GM21717 (cell line): ENCODE measurements around the gene BICDL1.

Source experiments
- ATAC-seq: cut with Tn5 transposase; IDR thresholded peaks from one replicate; pipeline ENCODE4 v1.9.1; 2021; ENCODE audit warnings: mild to moderate bottlenecking, moderate library complexity; ENCODE audit not compliant: unreplicated experiment

BICDL1 gene

GRCh38 chr12:120119271-120119973 lies 130.4 kb downstream of the BICDL1 start:
- peak; percentile 25 for ATAC-seq

DNA sequence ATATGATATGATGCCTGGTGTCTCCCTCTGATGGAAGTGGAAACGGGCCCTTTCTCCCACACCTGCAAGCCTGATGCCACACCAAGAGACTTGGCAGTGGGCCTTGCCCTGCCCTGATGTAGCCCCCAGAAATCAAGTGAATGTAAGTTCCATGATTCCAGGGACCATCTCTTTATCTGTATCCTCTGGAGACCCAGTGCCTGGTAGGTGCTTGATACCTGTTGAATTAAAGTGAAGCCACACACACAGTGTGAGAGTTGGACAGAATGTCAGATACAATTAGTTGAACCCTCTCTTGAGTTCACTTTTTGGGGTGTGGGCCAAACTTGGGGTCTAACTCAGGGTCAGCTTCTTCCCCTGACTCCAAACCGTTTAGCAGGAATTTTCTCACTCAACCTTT lies 132.3 kb downstream of the BICDL1 start:
- ATAC-seq = no peak

DNA sequence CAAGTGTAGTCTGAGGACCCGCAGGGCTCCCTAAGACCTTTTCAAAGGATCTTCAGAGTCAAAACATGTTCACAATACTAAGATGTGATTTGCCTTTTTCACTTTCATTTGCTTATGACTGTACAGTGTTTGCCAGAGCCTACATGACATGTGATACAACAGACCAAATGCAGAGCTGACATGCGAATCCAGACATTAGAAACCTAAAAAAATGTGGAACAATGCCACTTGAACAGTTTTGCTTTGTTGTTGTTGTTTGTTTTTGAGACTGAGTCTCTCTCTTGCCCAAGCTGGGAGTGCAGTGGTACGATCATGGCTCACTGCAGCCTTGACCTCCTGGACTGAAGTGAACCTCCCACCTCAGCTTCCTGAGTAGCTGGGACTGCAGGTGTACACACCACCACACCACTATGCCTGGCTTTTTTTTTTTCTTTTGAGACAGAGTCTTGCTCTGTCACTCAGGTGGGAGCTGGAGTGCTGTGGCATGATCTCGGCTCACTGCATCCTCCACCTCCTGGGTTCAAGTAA lies 132.8 kb downstream of the BICDL1 start:
- ATAC-seq = peak; percentile 31

- ATAC-seq = no peak
These were observed 136.0 kb downstream of the BICDL1 start for GRCh38 chr12:120125029-120125428.

GRCh38 chr12:120125792-120126634 lies 137.0 kb downstream of the BICDL1 start:
- no peak for ATAC-seq

- no peak for ATAC-seq
These were observed 137.6 kb downstream of the BICDL1 start for GRCh38 chr12:120126635-120127005.

GRCh38 chr12:120130011-120130410 lies 141.0 kb downstream of the BICDL1 start:
- ATAC-seq = no peak

DNA sequence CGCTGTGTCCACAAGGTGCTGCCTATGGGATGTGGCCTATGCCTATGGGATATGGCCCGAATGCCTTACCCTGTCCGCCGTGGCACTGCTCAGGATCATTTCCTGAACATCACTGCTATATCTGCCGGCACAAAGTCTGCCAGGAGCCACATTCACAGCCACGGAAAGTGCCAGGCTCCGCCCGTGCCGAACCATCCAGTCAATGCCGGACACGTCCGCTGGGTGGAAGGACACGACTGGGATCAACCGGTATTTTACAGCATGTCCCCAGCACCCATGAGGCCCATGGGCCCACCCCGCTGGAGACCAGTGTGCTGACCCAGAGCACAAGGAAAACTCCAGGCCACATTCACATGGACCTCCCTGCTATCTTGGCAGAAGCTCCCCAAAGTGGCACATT lies 142.1 kb downstream of the BICDL1 start:
- ATAC-seq = no peak

DNA sequence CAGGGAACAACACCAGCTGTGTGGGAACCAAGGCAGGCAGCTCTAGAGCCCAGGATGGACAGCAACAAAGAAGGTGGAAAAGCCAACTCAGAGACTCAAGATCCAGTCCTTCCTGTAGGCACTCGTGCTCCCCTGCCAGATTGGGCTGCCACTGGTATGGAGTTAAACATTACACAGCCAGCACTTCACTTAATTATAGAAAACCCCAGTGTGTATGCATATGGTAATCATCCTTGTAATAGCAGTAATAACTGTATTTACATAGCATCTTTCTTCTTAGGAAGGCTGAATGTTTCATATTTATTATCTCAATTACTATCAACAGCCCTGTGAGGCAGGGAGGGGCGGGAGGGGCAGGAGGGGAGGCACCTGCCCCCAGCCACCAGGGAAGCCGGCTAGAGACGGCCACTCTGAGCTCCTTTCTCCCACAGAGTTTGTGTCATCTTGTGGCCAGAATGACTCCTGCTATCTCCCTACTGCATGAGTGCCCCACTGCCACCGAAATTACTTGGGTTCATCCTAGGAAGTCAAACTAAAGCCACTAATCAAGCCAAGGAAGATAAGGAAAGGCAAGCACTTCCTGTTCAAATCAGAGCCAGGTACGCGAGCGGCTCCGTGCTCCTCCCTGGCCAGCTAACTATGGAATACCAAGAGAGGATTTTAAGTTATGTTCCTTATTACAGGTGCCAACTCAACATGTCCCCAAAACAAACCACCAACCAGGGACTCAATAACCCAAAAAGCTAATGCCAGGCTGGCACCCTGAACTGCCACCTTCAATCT lies 143.2 kb downstream of the BICDL1 start:
- no peak for ATAC-seq

GRCh38 chr12:120132863-120133385 lies 143.9 kb downstream of the BICDL1 start:
- ATAC-seq = peak; percentile 79

- ATAC-seq = no peak
These were observed 145.4 kb downstream of the BICDL1 start for GRCh38 chr12:120134307-120134980.

DNA sequence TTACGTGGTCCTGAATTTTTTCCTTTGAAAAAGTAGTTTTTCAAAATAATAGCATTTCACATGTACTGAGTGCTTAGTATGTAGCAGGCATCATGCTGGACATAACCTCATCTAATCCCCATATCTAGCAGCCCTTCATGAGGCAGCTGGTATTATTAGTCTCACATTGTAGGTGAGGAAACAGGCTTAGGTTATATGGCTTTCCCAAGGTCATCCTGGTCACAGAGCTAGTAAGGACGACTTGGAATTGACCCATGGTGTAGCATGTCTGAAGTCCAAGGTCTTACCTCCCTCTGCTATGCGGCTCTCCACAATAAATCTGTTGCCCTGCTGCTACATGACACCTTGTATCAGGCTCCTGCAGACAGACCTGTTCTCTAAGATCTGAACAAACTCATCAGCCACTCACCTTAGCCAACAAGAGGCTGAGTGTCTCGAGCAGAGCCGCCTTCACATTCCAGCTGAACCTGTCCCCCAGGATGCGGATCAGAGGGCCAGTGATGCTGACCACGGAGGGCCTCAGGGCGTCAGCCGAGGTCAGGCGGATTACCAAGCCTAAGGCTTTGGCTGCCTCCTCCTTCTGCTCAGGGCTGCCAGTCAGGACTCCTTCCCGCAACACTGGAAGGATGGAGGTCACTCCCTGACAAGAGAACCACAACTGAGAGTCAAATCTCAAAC lies 147.2 kb downstream of the BICDL1 start:
- ATAC-seq = no peak

GRCh38 chr12:120137833-120138232 lies 148.8 kb downstream of the BICDL1 start:
- no peak for ATAC-seq

- no peak for ATAC-seq
These were observed 149.3 kb downstream of the BICDL1 start for GRCh38 chr12:120138366-120138765.

GRCh38 chr12:120139958-120140357 lies 150.9 kb downstream of the BICDL1 start:
- no peak for ATAC-seq

DNA sequence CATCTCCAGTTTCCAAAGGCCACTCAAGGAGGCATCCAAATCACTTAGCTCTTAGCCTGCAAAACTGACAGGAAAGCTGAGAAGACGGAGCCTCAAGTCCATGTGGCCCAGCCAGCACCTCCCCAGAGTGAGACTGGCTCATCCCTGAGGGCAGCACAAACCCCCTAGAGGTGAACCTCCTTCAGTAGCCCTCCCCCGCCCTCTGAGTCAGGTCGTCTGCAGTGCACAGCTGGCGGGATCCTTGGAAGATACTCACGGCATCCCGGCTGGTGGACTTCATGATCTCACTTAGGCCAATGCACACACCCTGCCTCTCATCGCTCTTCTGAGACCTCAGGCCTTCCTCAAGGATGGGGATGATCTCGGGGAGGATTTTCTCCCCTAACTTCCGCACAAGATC lies 151.6 kb downstream of the BICDL1 start:
- no peak for ATAC-seq

DNA sequence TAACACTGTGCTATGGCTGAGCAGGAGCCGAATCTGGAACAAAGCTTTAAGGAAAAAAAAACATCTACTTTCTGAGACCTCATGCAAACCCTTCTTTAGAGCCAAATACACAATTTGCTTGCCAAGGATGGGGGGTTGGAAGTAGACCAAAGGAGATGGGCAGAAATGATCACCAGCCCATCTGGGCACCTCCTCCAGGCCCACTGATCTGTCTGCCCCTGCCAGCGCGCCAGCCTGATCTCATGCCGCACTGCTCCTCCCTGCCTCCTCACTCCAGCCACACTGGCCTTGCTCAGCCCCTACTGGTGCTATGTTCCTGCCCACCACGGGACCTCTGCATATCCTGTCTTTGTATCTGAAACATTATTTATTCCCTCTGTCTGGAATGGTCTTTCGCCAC lies 152.3 kb downstream of the BICDL1 start:
- ATAC-seq = no peak

GRCh38 chr12:120142231-120142877 lies 153.3 kb downstream of the BICDL1 start:
- ATAC-seq = no peak
